HEK293 (cell line): ENCODE data around the gene WWTR1.

Source experiments
- CTCF ChIA-PET: fragments of 350-600 bp; formaldehyde crosslinking; extraction: SDS; loops from one replicate; lab custom pipeline; 2021; ENCODE audit warnings: antibody characterized with exemption; lab: Yijun Ruan, JAX
- POLR2A ChIA-PET: fragments of 300-600 bp; formaldehyde crosslinking; extraction: SDS; loops from one replicate; lab custom pipeline; 2020; ENCODE audit warnings: antibody characterized with exemption, inconsistent platforms; lab: Yijun Ruan, JAX
- H3K27ac ChIP-seq: fragments of 200-500 bp; sonication (Bioruptor generic); 2 replicates; pipeline ENCODE4 v1.5.1; 2014; ENCODE audit warnings: low read depth, low read length, control low read depth, inconsistent platforms; ENCODE audit errors: extremely low read depth
- H3K36me3 ChIP-seq, 2 experiments: fragments of 200-500 bp in 1 of 2; sonication (Bioruptor generic) in 1 of 2; 1 replicate in 1 of 2; 2 replicates in 1 of 2; pipeline ENCODE4 v1.5.1; 2014 to 2017; ENCODE audit warnings: inconsistent platforms in 2 of 2, low read length in 2 of 2; ENCODE audit not compliant: control insufficient read depth in 2 of 2, insufficient read depth in 1 of 2
- H3K4me1 ChIP-seq: fragments of 200-500 bp; sonication (Bioruptor generic); 2 replicates; pipeline ENCODE4 v1.5.1; 2014; ENCODE audit warnings: mild to moderate bottlenecking, low read length, inconsistent platforms; ENCODE audit not compliant: control insufficient read depth, insufficient read depth
- H3K4me3 ChIP-seq: 2 replicates; pipeline ENCODE4 v1.5.1; 2011; ENCODE audit warnings: low read depth, mild to moderate bottlenecking, control low read depth, low read length, moderate library complexity
- H3K9me3 ChIP-seq: fragments of 200-500 bp; sonication (Bioruptor generic); 2 replicates; pipeline ENCODE4 v1.5.1; 2014; ENCODE audit warnings: low read depth, low read length, inconsistent platforms; ENCODE audit not compliant: control insufficient read depth, insufficient read depth
- ATF2 ChIP-seq: fragments of 450-650 bp; formaldehyde crosslinking; IDR thresholded peaks from 2 replicates; pipeline ENCODE4 v1.5.1; 2016; ENCODE audit warnings: missing biosample characterization, missing genetic modification characterization, low read depth
- FEZF1 ChIP-seq: fragments of 450-650 bp; formaldehyde crosslinking; IDR thresholded peaks from 2 replicates; pipeline ENCODE4 v1.5.1; 2016; ENCODE audit warnings: missing biosample characterization, missing genetic modification characterization
- GLI4 ChIP-seq: fragments of 450-650 bp; formaldehyde crosslinking; IDR thresholded peaks from 2 replicates; pipeline ENCODE4 v1.5.1; 2016; ENCODE audit warnings: missing biosample characterization, missing genetic modification characterization
- HOXA7 ChIP-seq: sonication (generic); formaldehyde crosslinking; IDR thresholded peaks from 2 replicates; pipeline ENCODE4 v1.8.1; 2022; ENCODE audit warnings: missing genetic modification reagents, borderline replicate concordance
- KLF7 ChIP-seq: fragments of 450-650 bp; formaldehyde crosslinking; IDR thresholded peaks from 2 replicates; pipeline ENCODE4 v1.5.1; 2016; ENCODE audit warnings: missing biosample characterization, missing genetic modification characterization, borderline replicate concordance
- PRDM1 ChIP-seq: fragments of 450-650 bp; formaldehyde crosslinking; IDR thresholded peaks from 2 replicates; pipeline ENCODE4; 2016; ENCODE audit warnings: missing biosample characterization, missing genetic modification characterization
- PRDM4 ChIP-seq: fragments of 450-650 bp; formaldehyde crosslinking; IDR thresholded peaks from 2 replicates; pipeline ENCODE4 v1.5.1; 2017; ENCODE audit warnings: missing biosample characterization, missing genetic modification characterization
- SCRT2 ChIP-seq: fragments of 450-650 bp; formaldehyde crosslinking; IDR thresholded peaks from 2 replicates; pipeline ENCODE4 v1.5.1; 2016; ENCODE audit warnings: missing biosample characterization, missing genetic modification characterization
- YY1 ChIP-seq: fragments of 450-650 bp; formaldehyde crosslinking; IDR thresholded peaks from 2 replicates; pipeline ENCODE4 v1.5.1; 2018; ENCODE audit warnings: missing biosample characterization, missing genetic modification characterization
- ZBTB1 ChIP-seq: fragments of 450-650 bp; formaldehyde crosslinking; IDR thresholded peaks from 2 replicates; pipeline ENCODE4 v1.5.1; 2016; ENCODE audit warnings: missing biosample characterization, missing genetic modification characterization
- ZEB2 ChIP-seq: fragments of 450-650 bp; formaldehyde crosslinking; IDR thresholded peaks from 2 replicates; pipeline ENCODE4 v1.5.1; 2016; ENCODE audit warnings: missing biosample characterization, missing genetic modification characterization
- ZFP69B ChIP-seq: fragments of 450-650 bp; formaldehyde crosslinking; IDR thresholded peaks from 2 replicates; pipeline ENCODE4 v1.5.1; 2016; ENCODE audit warnings: missing biosample characterization, missing genetic modification characterization
- ZNF132 ChIP-seq: fragments of 450-650 bp; formaldehyde crosslinking; IDR thresholded peaks from 2 replicates; pipeline ENCODE4 v1.5.1; 2017; ENCODE audit warnings: missing biosample characterization, missing genetic modification characterization, borderline replicate concordance
- ZNF146 ChIP-seq: fragments of 450-650 bp; formaldehyde crosslinking; IDR thresholded peaks from 2 replicates; pipeline ENCODE4 v1.5.1; 2016; ENCODE audit warnings: missing biosample characterization, missing genetic modification characterization
- ZNF157 ChIP-seq: fragments of 450-650 bp; formaldehyde crosslinking; IDR thresholded peaks from 2 replicates; pipeline ENCODE4 v1.5.1; 2016; ENCODE audit warnings: missing biosample characterization, missing genetic modification characterization
- ZNF169 ChIP-seq: fragments of 450-650 bp; formaldehyde crosslinking; IDR thresholded peaks from 2 replicates; pipeline ENCODE4 v1.5.1; 2016; ENCODE audit warnings: missing biosample characterization, missing genetic modification characterization
- ZNF23 ChIP-seq: fragments of 450-650 bp; formaldehyde crosslinking; IDR thresholded peaks from 2 replicates; pipeline ENCODE4 v1.5.1; 2016; ENCODE audit warnings: missing biosample characterization, missing genetic modification characterization, borderline replicate concordance
- ZNF248 ChIP-seq: fragments of 450-650 bp; formaldehyde crosslinking; IDR thresholded peaks from 2 replicates; pipeline ENCODE4 v1.5.1; 2017; ENCODE audit warnings: missing biosample characterization, missing genetic modification characterization
- ZNF266 ChIP-seq: fragments of 450-650 bp; formaldehyde crosslinking; IDR thresholded peaks from 2 replicates; pipeline ENCODE4 v1.5.1; 2016; ENCODE audit warnings: missing biosample characterization, missing genetic modification characterization, low read depth
- ZNF350 ChIP-seq: fragments of 450-650 bp; formaldehyde crosslinking; IDR thresholded peaks from 2 replicates; pipeline ENCODE4 v1.5.0; 2017; ENCODE audit warnings: missing biosample characterization, mild to moderate bottlenecking, missing genetic modification characterization
- ZNF354C ChIP-seq: fragments of 450-650 bp; formaldehyde crosslinking; IDR thresholded peaks from 2 replicates; pipeline ENCODE4 v1.5.1; 2016; ENCODE audit warnings: missing biosample characterization, missing genetic modification characterization, low read depth, borderline replicate concordance
- ZNF391 ChIP-seq: fragments of 450-650 bp; formaldehyde crosslinking; IDR thresholded peaks from 2 replicates; pipeline ENCODE4 v1.5.1; 2016; ENCODE audit warnings: low read depth, missing biosample characterization, missing genetic modification characterization, borderline replicate concordance
- ZNF530 ChIP-seq: fragments of 450-650 bp; formaldehyde crosslinking; IDR thresholded peaks from 2 replicates; pipeline ENCODE4 v1.5.1; 2016; ENCODE audit warnings: low read depth, missing biosample characterization, missing genetic modification characterization
- ZNF558 ChIP-seq: fragments of 450-650 bp; formaldehyde crosslinking; IDR thresholded peaks from 2 replicates; pipeline ENCODE4 v1.5.1; 2016; ENCODE audit warnings: missing biosample characterization, missing genetic modification characterization
- ZNF585B ChIP-seq: fragments of 450-650 bp; formaldehyde crosslinking; IDR thresholded peaks from 2 replicates; pipeline ENCODE4 v1.5.1; 2016; ENCODE audit warnings: missing biosample characterization, missing genetic modification characterization
- ZNF664 ChIP-seq: fragments of 450-650 bp; formaldehyde crosslinking; IDR thresholded peaks from 2 replicates; pipeline ENCODE4 v1.5.1; 2016; ENCODE audit warnings: missing biosample characterization, missing genetic modification characterization
- ZNF701 ChIP-seq: fragments of 450-650 bp; formaldehyde crosslinking; IDR thresholded peaks from 2 replicates; pipeline ENCODE4 v1.5.1; 2016; ENCODE audit warnings: missing biosample characterization, missing genetic modification characterization
- TF ChIP-seq, protein P1 (sequence below): fragments of 450-650 bp; formaldehyde crosslinking; IDR thresholded peaks from 2 replicates; pipeline ENCODE4 v1.5.1; 2016; ENCODE audit warnings: missing biosample characterization, missing genetic modification characterization

WWTR1 gene

GRCh38 chr3:149586871-149587270, 71.0 kb downstream of the WWTR1 start:
- POLR2A ChIA-PET, result no interaction called here
- CTCF ChIA-PET, result no interaction called here
- TF ChIP-seq SCRT2 (tag by site-specific recombination) (peak; percentile 79), ZNF530 (tag by site-specific recombination) (no peak), YY1 (tag by site-specific recombination) (no peak), ZNF350 (no peak), ZNF354C (tag by site-specific recombination) (no peak), ZNF157 (tag by site-specific recombination) (no peak), ZNF391 (no peak), ZNF558 (tag by site-specific recombination) (no peak)
- Histone ChIP-seq H3K4me1 (no peaks in the 10 kb centered on the region; the same call in 1 of the 2 replicates), H3K36me3 (no peaks in the 10 kb centered on the region), H3K9me3 (no peaks in the 10 kb centered on the region), H3K27ac (no peak overlapping the region), H3K4me3 (no peak overlapping the region)

- H3K36me3 ChIP-seq, result no peaks in the 10 kb centered on the region
- no peaks in the 10 kb centered on the region for H3K9me3 ChIP-seq
- H3K27ac ChIP-seq, result no peak overlapping the region
- no peak overlapping the region for H3K4me3 ChIP-seq
- CTCF ChIA-PET, result interaction anchor here (0.5 to 0.6 kb wide), 2 partner anchors 17 to 1542 kb away, joined by 3 read pairs; no protein-coding TSS in a partner anchor
- TF ChIP-seq ZFP69B (tag by site-specific recombination), result no peak
- TF ChIP-seq KLF7 (tag by site-specific recombination), result no peak
- no peak for TF ChIP-seq ATF2 (tag by site-specific recombination)
- TF ChIP-seq ZNF169 (tag by site-specific recombination), result no peak
- TF ChIP-seq PRDM1, result no peak
- POLR2A ChIA-PET, result no interaction called here
- peaks cover 8% of the 10 kb centered on the region; the same call in 1 of the 2 replicates for H3K4me1 ChIP-seq
Observed at GRCh38 chr3:149585401-149585726, 72.5 kb downstream of the WWTR1 start.

DNA sequence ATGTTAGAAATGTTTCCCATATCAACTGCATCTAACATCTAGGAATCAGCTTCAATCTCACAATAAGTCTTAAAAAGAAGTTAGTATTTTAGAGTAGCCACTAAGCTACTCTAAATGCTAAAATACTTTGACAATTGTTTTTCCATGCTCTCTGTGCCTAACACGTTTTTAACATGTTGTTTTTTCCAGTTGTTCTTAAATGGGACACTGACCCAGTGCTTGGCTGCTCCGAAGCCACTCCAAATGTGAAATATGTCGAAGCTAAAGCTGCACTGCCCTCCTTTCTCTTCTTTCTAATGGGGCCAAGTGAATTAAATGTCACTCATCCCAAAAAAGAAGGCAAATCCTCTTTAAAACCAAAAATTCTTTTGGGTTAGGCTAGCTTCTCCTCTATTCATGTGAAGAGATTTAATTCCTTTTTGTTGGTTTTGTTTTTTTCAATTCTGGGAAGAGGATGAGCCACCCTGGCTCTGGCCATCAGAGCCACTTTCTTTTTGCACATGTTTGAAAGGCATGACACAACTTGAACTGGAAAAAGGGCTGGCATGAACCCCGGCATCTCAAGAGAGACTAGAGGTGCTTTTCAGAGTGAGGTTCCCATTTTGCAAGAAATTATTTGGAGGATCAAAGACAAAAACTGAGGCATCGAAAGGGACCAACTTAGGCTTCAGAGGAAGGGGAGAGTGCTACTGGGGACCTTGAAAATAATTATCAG, 73.7 kb downstream of the WWTR1 start:
- H3K36me3 ChIP-seq, result no peaks in the 10 kb centered on the region
- POLR2A ChIA-PET, result no interaction called here
- H3K4me1 ChIP-seq, result peaks cover 8% of the 10 kb centered on the region; the same call in 1 of the 2 replicates
- CTCF ChIA-PET, result interaction anchor here (0.6 to 0.8 kb wide), 3 partner anchors 133 to 322 kb away, joined by 3 to 4 read pairs (median 4); no protein-coding TSS in a partner anchor
- H3K4me3 ChIP-seq, result no peak overlapping the region
- no peak overlapping the region for H3K27ac ChIP-seq
- no peaks in the 10 kb centered on the region for H3K9me3 ChIP-seq
- TF ChIP-seq PRDM1 (no peak), ZNF585B (tag by site-specific recombination) (no peak), HOXA7 (no peak), ZNF146 (tag by site-specific recombination) (no peak), ZNF23 (no peak), ZEB2 (no peak), ZFP69B (tag by site-specific recombination) (no peak), ZNF266 (tag by site-specific recombination) (no peak), FEZF1 (tag by site-specific recombination) (no peak), ZNF248 (no peak), ZNF701 (no peak), KLF7 (tag by site-specific recombination) (no peak), PRDM4 (tag by site-specific recombination) (no peak), ZNF132 (tag by site-specific recombination) (no peak), ZNF664 (no peak), GLI4 (tag by site-specific recombination) (no peak), ZBTB1 (no peak)
- TF ChIP-seq, protein P1, sequence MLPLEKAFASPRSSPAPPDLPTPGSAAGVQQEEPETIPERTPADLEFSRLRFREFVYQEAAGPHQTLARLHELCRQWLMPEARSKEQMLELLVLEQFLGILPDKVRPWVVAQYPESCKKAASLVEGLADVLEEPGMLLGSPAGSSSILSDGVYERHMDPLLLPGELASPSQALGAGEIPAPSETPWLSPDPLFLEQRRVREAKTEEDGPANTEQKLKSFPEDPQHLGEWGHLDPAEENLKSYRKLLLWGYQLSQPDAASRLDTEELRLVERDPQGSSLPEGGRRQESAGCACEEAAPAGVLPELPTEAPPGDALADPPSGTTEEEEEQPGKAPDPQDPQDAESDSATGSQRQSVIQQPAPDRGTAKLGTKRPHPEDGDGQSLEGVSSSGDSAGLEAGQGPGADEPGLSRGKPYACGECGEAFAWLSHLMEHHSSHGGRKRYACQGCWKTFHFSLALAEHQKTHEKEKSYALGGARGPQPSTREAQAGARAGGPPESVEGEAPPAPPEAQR (tag by site-specific recombination), result no peak
